HG03575 (cell line): ENCODE measurements around the gene LRFN4.

Experiments used
- ATAC-seq: cut with Tn5 transposase; IDR thresholded peaks from one replicate; pipeline ENCODE4 v1.9.1; 2021; ENCODE audit not compliant: unreplicated experiment, insufficient number of reproducible peaks, low FRiP score; ENCODE audit errors: extremely low read depth

LRFN4 gene

DNA sequence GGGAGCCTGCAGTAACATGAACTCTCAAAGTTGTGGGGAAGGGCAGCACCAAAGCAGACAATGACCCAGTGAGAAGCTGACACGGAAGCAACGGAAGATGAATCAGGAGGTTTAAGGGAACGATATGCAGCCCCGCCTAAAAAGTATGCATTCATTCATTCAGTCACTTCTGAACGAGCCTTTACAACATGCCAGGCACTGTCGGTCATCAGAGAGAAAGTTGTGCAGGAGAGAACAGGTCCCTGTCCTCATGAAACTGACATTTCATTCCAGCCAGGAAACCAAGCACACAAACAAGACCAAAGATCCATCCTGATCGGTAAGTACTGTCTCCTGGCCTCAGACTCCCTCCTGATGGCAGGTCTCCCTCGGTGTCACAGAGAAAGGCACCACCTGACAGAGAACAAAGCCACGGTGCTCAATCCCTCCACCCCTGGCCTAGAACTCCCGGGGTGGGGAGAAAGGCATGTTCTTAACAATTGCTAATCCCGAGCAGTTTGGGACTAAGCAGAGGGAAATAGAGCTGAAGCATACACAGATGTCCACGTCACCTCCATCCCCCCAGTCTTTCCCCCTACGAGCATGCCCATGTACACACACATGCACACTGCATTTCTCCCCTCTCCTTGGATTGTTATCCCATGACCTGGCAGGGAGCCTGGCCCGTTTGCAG is 49.3 kb downstream of the LRFN4 start:
- ATAC-seq: no peak

DNA sequence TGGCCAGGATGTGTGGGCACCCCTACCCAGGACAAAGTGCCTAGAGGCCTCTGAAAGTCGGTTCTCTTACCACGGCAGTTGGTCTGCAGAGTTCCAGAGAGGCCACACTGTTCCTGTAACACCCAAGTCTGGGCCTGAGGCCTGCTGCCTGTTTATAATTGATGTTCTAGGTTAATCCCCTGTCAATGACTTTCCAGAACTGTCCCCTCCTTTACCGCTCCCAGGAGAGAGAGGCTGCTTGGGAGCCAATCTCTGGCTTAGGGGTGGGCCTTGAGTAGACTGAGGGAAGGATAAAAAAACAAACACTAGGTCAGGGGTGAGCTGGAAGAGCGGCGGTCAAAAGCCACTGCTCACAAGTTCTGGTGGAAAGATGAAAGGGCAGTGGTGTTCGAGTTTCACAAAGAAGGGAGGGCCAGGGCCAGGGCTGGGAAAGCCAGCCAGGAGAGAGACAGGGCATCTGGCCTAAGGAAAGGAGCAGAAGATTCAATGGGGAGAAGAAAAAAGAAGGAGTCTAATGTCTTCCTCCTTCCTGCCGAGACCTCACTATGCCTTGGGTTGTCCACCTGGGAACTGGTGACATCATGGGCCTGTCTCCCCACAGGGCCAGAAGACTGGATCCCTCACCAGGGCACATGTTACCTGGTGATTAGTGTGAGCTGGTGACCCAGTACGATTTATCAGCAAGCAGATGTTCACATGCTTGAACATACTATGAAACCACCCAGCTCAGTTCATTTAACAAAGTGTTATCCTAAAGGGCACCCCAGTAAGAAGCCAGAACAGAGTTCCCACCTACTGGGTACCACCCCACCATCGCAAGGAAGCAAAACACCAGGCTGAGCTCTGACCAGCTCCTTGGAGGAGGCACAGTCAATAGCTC is 51.1 kb downstream of the LRFN4 start:
- no peak for ATAC-seq

DNA sequence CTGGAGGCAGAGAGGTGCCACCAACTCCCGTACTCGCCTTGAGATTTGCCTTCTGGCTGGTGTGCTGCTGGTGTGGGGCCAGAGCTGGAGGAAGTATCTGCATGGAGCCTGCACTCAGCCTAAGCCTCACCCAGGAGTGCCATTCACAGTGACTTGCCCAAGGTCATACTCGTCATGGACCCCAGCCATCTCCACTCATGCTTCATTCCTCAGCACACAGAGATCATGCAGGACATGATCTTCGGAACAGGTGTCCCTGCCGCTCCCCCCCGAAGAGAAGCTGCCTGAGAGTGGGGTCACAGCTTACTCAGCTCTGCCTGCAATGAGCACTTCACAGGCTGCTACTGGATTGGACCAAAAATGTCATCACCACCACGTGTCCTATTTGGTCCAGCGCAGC is 52.3 kb downstream of the LRFN4 start:
- ATAC-seq: no peak

DNA sequence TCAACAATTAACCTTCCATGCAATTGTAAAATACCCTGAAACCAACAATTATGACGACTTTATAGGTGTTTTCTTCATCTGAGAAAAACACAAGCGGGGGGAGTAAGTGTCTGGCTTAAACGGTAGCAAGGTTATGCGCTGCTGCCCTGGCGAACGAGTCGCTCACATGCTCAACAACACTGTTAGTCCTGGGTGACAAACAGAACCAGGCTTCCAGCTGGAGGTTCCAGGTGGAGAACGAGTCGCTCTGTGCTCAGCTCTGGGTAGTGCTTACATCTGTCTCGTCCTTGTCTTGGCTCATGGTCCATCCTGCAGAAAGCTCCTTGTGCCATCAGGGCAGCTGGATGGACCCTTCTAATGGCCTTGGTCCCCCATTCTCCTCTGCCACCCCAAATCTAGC is 53.2 kb downstream of the LRFN4 start:
- ATAC-seq: no peak
